ENCODE data around the gene SLC26A9.

- no peak for TF ChIP-seq REST (IDR thresholded peaks at IDR 0.05; ENCODE audit: unreplicated experiment)
- TF ChIP-seq EZH2phosphoT487 (IDR thresholded peaks at IDR 0.05; ENCODE audit: unreplicated experiment) = no peak
- TF ChIP-seq CTCF (conservative IDR thresholded peaks at IDR 0.05; ENCODE audit: low read depth in 2 of 2) = no peak
- TF ChIP-seq ZNF462 (CRISPR knock-in tag; IDR thresholded peaks at IDR 0.05) = no peak
- TF ChIP-seq EZH2 (IDR thresholded peaks at IDR 0.05; ENCODE audit: low read depth, unreplicated experiment) = no peak
- TF ChIP-seq POLR2AphosphoS5 (IDR thresholded peaks at IDR 0.05; ENCODE audit: low read depth) = no peak
- no peak for TF ChIP-seq CREB1 (CRISPR knock-in tag; IDR thresholded peaks at IDR 0.05; ENCODE audit: low read depth)
Observed at GRCh38 chr1:205979301-205979700, 36.0 kb upstream of the SLC26A9 start.

Measured in GM23338 (cell line).